ENCODE measurements around the gene LIPG. TPM values are rescaled to one million over a fixed set of nuclear protein-coding genes. Genes with fewer than 3 reads are reported as not detected.

The LIPG gene
- total and polyA plus RNA-seq, 2 donors: 1.8 to 4.2 TPM

DNA sequence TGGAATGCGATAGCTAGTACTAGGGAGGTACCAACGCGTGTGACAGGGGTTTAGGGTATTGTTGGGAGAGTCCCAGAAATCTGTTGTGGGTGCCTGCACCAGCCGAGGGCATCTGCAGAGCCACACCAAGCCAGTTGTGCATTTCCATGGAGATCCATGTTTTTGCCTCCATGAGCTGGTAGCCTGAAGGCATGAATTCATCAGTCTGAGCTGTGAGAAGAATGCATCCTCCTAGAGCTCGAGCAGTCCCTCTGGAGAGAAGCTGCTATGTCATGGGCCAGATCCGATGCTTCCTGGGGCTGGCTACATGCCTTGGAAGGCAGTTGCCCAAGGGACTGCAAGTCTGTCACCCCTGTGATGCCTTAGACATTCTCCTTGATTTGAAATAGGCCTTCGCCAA is 57.9 kb downstream of the LIPG start:
- H3K4me1 ChIP-seq (ENCODE audit: control insufficient read depth in 2 of 2, insufficient read depth in 2 of 2, low read length in 2 of 2): no peaks in the 10 kb centered on the region
- no peak overlapping the region for H3K27ac ChIP-seq (ENCODE audit: low read depth in 1 of 2, low read length in 1 of 2)
- H3K36me3 ChIP-seq (ENCODE audit: control insufficient read depth in 2 of 2, insufficient read depth in 2 of 2, low read length in 1 of 2): no peaks in the 10 kb centered on the region
- H3K4me3 ChIP-seq (ENCODE audit: low read length in 2 of 2): no peak overlapping the region
- no peaks in the 10 kb centered on the region for H3K9me3 ChIP-seq (ENCODE audit: control insufficient read depth in 2 of 2, insufficient read depth in 1 of 2, low read length in 1 of 2)
- DNase-seq (ENCODE audit: low read depth in 6 of 9, low spot score in 9 of 9): no peak
- 92% methylated on average over 7 of the region's 7 CpGs for WGBS
- peaks cover 0 to 10% of the 10 kb centered on the region in 2 donors for H3K27me3 ChIP-seq (ENCODE audit: control insufficient read depth in 2 of 2, insufficient read depth in 1 of 2, low read length in 1 of 2)

GRCh38 chr18:49621301-49621700 is 59.4 kb downstream of the LIPG start:
- Histone ChIP-seq H3K9me3 (ENCODE audit: control insufficient read depth in 2 of 2, insufficient read depth in 1 of 2, low read length in 1 of 2) (no peaks in the 10 kb centered on the region), H3K4me1 (ENCODE audit: control insufficient read depth in 2 of 2, insufficient read depth in 2 of 2, low read length in 2 of 2) (no peaks in the 10 kb centered on the region), H3K36me3 (ENCODE audit: control insufficient read depth in 2 of 2, insufficient read depth in 2 of 2, low read length in 1 of 2) (no peaks in the 10 kb centered on the region), H3K27me3 (ENCODE audit: control insufficient read depth in 2 of 2, insufficient read depth in 1 of 2, low read length in 1 of 2) (peaks cover 0 to 10% of the 10 kb centered on the region in 2 donors), H3K4me3 (ENCODE audit: low read length in 2 of 2) (no peak overlapping the region), H3K27ac (ENCODE audit: low read depth in 1 of 2, low read length in 1 of 2) (no peak overlapping the region)
- WGBS: 25% methylated on average over 3 of the region's 3 CpGs
- no peak for DNase-seq (ENCODE audit: low read depth in 6 of 9, low spot score in 9 of 9)

GRCh38 chr18:49621717-49622351 is 60.0 kb downstream of the LIPG start:
- Histone ChIP-seq H3K4me3 (ENCODE audit: low read length in 2 of 2) (no peak overlapping the region), H3K4me1 (ENCODE audit: control insufficient read depth in 2 of 2, insufficient read depth in 2 of 2, low read length in 2 of 2) (no peaks in the 10 kb centered on the region), H3K27me3 (ENCODE audit: control insufficient read depth in 2 of 2, insufficient read depth in 1 of 2, low read length in 1 of 2) (peaks cover 0 to 10% of the 10 kb centered on the region in 2 donors), H3K9me3 (ENCODE audit: control insufficient read depth in 2 of 2, insufficient read depth in 1 of 2, low read length in 1 of 2) (peaks cover 0 to 2% of the 10 kb centered on the region in 2 donors), H3K36me3 (ENCODE audit: control insufficient read depth in 2 of 2, insufficient read depth in 2 of 2, low read length in 1 of 2) (no peaks in the 10 kb centered on the region), H3K27ac (ENCODE audit: low read depth in 1 of 2, low read length in 1 of 2) (no peak overlapping the region)
- no peak for DNase-seq (ENCODE audit: low read depth in 6 of 9, low spot score in 9 of 9)
- WGBS: 54% methylated on average over 12 of the region's 12 CpGs

DNA sequence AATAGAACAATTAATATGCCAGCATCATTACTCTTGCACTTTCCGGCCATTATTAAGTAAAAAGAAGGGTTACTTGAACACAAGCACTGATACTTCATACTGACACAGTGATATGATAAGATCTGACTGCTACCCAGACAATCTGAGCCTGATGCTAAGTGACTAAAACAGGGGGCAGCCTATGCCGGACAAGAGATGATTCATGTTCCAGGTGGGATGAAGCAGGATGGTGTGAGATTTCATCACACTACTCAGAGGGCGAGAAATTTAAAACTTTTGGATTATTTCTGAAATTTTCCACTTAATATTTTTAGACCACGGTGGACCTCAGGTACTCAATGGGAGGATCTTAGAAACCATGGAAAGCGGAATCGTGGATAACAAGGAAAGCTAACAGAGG is 61.7 kb downstream of the LIPG start:
- Histone ChIP-seq H3K9me3 (ENCODE audit: control insufficient read depth in 2 of 2, insufficient read depth in 1 of 2, low read length in 1 of 2) (peaks cover 0 to 4% of the 10 kb centered on the region in 2 donors), H3K36me3 (ENCODE audit: control insufficient read depth in 2 of 2, insufficient read depth in 2 of 2, low read length in 1 of 2) (no peaks in the 10 kb centered on the region), H3K4me1 (ENCODE audit: control insufficient read depth in 2 of 2, insufficient read depth in 2 of 2, low read length in 2 of 2) (no peaks in the 10 kb centered on the region), H3K4me3 (ENCODE audit: low read length in 2 of 2) (no peak overlapping the region), H3K27ac (ENCODE audit: low read depth in 1 of 2, low read length in 1 of 2) (no peak overlapping the region), H3K27me3 (ENCODE audit: control insufficient read depth in 2 of 2, insufficient read depth in 1 of 2, low read length in 1 of 2) (peaks cover 0 to 10% of the 10 kb centered on the region in 2 donors)
- WGBS: 95% methylated on average over 6 of the region's 6 CpGs
- DNase-seq (ENCODE audit: low read depth in 6 of 9, low spot score in 9 of 9): no peak

DNA sequence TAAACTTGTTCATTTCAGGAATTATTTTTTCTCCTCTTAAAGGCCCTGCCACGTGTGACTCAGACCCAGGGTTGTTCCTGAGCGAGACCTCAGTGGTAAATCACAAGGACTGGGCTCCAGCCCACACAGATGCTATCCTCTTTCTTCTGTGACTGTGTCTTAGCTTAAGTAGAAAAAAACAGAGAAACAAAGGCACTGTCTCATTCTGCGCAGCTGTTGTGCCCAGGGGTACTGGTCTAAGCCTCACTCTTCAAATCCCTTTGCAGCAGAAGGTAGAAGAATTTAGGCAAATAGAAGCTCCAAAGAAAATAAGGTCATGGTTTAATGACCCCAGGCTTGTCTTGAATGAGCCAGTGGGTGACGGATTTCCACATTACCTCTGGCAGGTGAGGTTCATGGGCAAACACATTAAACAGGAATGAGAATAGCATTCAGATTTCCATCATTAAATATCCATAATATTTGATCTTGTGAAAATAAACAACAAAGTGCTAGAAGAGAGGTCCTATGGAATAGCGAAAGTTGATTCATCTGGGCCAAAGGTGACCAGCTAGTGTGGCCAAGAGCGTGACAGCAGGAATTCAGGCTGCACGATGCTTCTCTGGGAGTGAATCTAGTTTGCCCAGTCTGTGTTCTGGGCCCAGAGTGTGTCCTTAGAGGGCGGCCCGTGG is 63.3 kb downstream of the LIPG start:
- 90% methylated on average over 9 of the region's 9 CpGs for WGBS
- H3K9me3 ChIP-seq (ENCODE audit: control insufficient read depth in 2 of 2, insufficient read depth in 1 of 2, low read length in 1 of 2): peaks cover 0 to 4% of the 10 kb centered on the region in 2 donors
- no peak overlapping the region for H3K27ac ChIP-seq (ENCODE audit: low read depth in 1 of 2, low read length in 1 of 2)
- peaks cover 0 to 8% of the 10 kb centered on the region in 2 donors for H3K27me3 ChIP-seq (ENCODE audit: control insufficient read depth in 2 of 2, insufficient read depth in 1 of 2, low read length in 1 of 2)
- no peak overlapping the region for H3K4me3 ChIP-seq (ENCODE audit: low read length in 2 of 2)
- no peaks in the 10 kb centered on the region for H3K36me3 ChIP-seq (ENCODE audit: control insufficient read depth in 2 of 2, insufficient read depth in 2 of 2, low read length in 1 of 2)
- DNase-seq (ENCODE audit: low read depth in 6 of 9, low spot score in 9 of 9): no peak
- H3K4me1 ChIP-seq (ENCODE audit: control insufficient read depth in 2 of 2, insufficient read depth in 2 of 2, low read length in 2 of 2): peaks cover 0 to 3% of the 10 kb centered on the region in 2 donors

DNA sequence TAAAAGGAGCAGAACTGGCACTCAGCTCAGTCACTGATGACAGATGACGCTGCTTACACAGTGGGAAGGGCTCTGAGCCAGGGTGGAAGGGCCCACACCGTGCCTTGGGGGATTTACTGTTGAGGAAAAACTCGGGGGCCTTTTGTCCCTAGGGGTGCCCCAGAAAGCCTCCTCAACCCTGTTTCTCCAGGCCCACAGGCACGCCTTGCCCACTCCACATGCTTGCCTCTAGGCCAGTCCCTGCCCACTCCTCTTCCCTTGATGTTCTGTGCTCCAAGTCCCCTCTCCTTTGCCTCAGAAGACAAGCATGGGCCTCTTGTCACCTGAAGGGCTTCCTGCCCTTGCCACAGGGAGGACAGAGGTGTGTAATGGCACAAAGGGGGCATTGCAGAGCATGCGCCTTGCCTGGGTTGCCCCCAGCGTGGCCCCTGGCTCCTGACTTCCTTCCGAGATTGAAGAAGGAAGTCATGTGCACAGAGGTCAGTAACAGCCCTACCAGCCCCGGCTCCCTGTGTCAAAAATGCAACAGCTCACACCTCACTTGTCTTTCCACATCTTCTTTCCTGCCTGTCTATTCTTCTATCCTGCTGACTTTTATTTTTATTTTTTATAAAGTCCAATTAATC is 65.1 kb downstream of the LIPG start:
- H3K4me3 ChIP-seq (ENCODE audit: low read length in 2 of 2): no peak overlapping the region
- no peak overlapping the region for H3K27ac ChIP-seq (ENCODE audit: low read depth in 1 of 2, low read length in 1 of 2)
- no peaks in the 10 kb centered on the region for H3K36me3 ChIP-seq (ENCODE audit: control insufficient read depth in 2 of 2, insufficient read depth in 2 of 2, low read length in 1 of 2)
- DNase-seq (ENCODE audit: low read depth in 6 of 9, low spot score in 9 of 9): no peak
- H3K27me3 ChIP-seq (ENCODE audit: control insufficient read depth in 2 of 2, insufficient read depth in 1 of 2, low read length in 1 of 2): peaks cover 0 to 3% of the 10 kb centered on the region in 2 donors
- H3K4me1 ChIP-seq (ENCODE audit: control insufficient read depth in 2 of 2, insufficient read depth in 2 of 2, low read length in 2 of 2): peaks cover 0 to 6% of the 10 kb centered on the region in 2 donors
- H3K9me3 ChIP-seq (ENCODE audit: control insufficient read depth in 2 of 2, insufficient read depth in 1 of 2, low read length in 1 of 2): peaks cover 0 to 4% of the 10 kb centered on the region in 2 donors
- WGBS: 67% methylated on average over 8 of the region's 8 CpGs

- H3K36me3 ChIP-seq (ENCODE audit: control insufficient read depth in 2 of 2, insufficient read depth in 2 of 2, low read length in 1 of 2): no peaks in the 10 kb centered on the region
- peaks cover 0 to 4% of the 10 kb centered on the region in 2 donors for H3K9me3 ChIP-seq (ENCODE audit: control insufficient read depth in 2 of 2, insufficient read depth in 1 of 2, low read length in 1 of 2)
- H3K4me3 ChIP-seq (ENCODE audit: low read length in 2 of 2): no peak overlapping the region
- 19% methylated on average over 3 of the region's 3 CpGs for WGBS
- H3K27ac ChIP-seq (ENCODE audit: low read depth in 1 of 2, low read length in 1 of 2): no peak overlapping the region
- DNase-seq (ENCODE audit: low read depth in 6 of 9, low spot score in 9 of 9): no peak
- peaks cover 0 to 13% of the 10 kb centered on the region in 2 donors for H3K4me1 ChIP-seq (ENCODE audit: control insufficient read depth in 2 of 2, insufficient read depth in 2 of 2, low read length in 2 of 2)
- no peaks in the 10 kb centered on the region for H3K27me3 ChIP-seq (ENCODE audit: control insufficient read depth in 2 of 2, insufficient read depth in 1 of 2, low read length in 1 of 2)
Measured at GRCh38 chr18:49628119-49628518, 66.3 kb downstream of the LIPG start.

DNA sequence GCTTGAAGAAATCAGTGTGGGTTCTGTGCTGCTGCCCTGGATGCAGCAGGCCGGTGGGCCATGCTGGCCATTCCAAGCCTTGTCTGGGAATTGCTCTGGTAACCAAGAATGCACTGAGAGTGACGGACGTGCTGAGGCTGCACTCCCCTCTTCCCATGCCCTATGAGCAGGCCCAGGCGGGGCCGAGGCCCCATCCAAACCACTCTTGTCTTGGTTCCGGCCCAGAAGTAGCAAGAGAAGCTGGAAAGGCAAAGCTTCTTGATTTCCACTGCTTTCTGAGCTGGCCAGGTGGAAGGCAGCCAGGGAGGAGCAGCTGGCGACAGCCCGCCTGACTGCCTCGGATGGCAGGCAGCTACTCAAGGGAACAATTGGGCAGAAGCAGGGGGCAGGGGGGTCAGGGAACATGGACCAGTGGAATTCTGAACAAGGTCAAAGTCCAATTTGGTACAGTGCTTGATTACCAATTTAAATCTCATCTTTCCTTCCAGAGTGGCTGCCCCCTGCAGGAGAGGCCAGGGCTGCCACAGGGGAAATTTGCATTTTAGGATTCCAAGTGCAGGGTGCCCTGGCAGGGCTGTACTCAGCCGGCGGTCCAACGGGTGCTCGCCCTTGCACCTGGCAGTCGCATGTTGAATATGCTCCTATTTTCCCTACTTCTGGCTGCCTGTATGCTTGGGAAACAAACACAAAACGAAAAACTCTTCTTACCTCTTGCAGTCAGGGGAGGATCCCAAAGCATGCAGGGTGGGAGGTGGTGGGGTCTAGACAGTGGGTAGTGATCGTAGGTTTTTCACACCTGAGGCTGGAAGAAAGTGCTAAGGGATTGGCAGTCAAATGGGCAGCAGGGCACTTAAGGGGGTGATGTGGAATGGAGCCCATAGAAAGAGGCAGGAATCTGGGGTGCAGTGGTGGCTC is 67.3 kb downstream of the LIPG start:
- Histone ChIP-seq H3K36me3 (ENCODE audit: control insufficient read depth in 2 of 2, insufficient read depth in 2 of 2, low read length in 1 of 2) (no peaks in the 10 kb centered on the region), H3K27me3 (ENCODE audit: control insufficient read depth in 2 of 2, insufficient read depth in 1 of 2, low read length in 1 of 2) (no peaks in the 10 kb centered on the region), H3K27ac (ENCODE audit: low read depth in 1 of 2, low read length in 1 of 2) (no peak overlapping the region), H3K4me3 (ENCODE audit: low read length in 2 of 2) (no peak overlapping the region), H3K9me3 (ENCODE audit: control insufficient read depth in 2 of 2, insufficient read depth in 1 of 2, low read length in 1 of 2) (peaks cover 0 to 4% of the 10 kb centered on the region in 2 donors), H3K4me1 (ENCODE audit: control insufficient read depth in 2 of 2, insufficient read depth in 2 of 2, low read length in 2 of 2) (peaks cover 0 to 13% of the 10 kb centered on the region in 2 donors)
- 92% methylated on average over 16 of the region's 16 CpGs for WGBS
- DNase-seq (ENCODE audit: low read depth in 6 of 9, low spot score in 9 of 9): no peak

Measured in thymus (tissue), 11 donors.